Heart left ventricle (tissue), 16 donors: ENCODE measurements around the gene GNS. TPM values are rescaled to one million over a fixed set of nuclear protein-coding genes. Genes with fewer than 3 reads are reported as not detected.
"Not testable (repeated sequence)": the region's sequence is repeated elsewhere in the genome, so short reads cannot be mapped to it uniquely, and the experiment has no call there.

Experiments
- ATAC-seq, 4 donors: fragments of 200-7000 bp; cut with Tn5 transposase; one replicate each; pipeline ENCODE4 v1.9.1; 2020 to 2022; ENCODE audit warnings: moderate library complexity in 4 of 4, mild to moderate bottlenecking in 3 of 4, moderate number of reproducible peaks in 1 of 4
- DNase-seq, 5 donors: peaks; one replicate each; pipeline ENCODE4 v3.0.0-alpha.2; 2020
- H3K27ac ChIP-seq, 12 donors: fragments of 200-600 bp; sonication (generic) in 4 of 12; one replicate each; pipeline versions ENCODE4 v1.5.0 to v1.8.0; 2016 to 2022; ENCODE audit warnings: mild to moderate bottlenecking in 2 of 12
- H3K27me3 ChIP-seq, 9 donors: fragments of 200-600 bp; sonication (generic) in 2 of 9; one replicate each; pipeline versions ENCODE4 v1.5.1 to v1.8.0; 2016 to 2022; ENCODE audit warnings: mild to moderate bottlenecking in 3 of 9
- H3K36me3 ChIP-seq, 9 donors: fragments of 200-600 bp; sonication (generic) in 2 of 9; one replicate each; pipeline versions ENCODE4 v1.5.0 to v1.8.0; 2018 to 2022; ENCODE audit warnings: mild to moderate bottlenecking in 2 of 9
- H3K4me1 ChIP-seq, 12 donors: fragments of 200-600 bp; sonication (generic) in 4 of 12; one replicate each; pipeline versions ENCODE4 v1.5.0 to v1.8.0; 2016 to 2022; ENCODE audit warnings: mild to moderate bottlenecking in 3 of 12
- H3K4me3 ChIP-seq, 12 donors: fragments of 200-600 bp; sonication (generic) in 4 of 12; one replicate each; pipeline versions ENCODE4 v1.5.0 to v1.8.0; 2017 to 2022; ENCODE audit warnings: mild to moderate bottlenecking in 9 of 12, moderate library complexity in 4 of 12
- H3K9me3 ChIP-seq, 12 donors: fragments of 200-600 bp; sonication (generic) in 4 of 12; one replicate each; pipeline versions ENCODE4 v1.5.0 to v1.8.0; 2016 to 2022; ENCODE audit warnings: mild to moderate bottlenecking in 1 of 12
- CTCF ChIP-seq, 12 donors: fragments of 200-600 bp; sonication (generic) in 4 of 12; IDR thresholded peaks; one replicate each; pipeline versions ENCODE4 v1.5.0 to v1.8.0; 2018 to 2022; ENCODE audit warnings: antibody characterized with exemption in 12 of 12, mild to moderate bottlenecking in 5 of 12
- POLR2A ChIP-seq, 2 donors: fragments of 450-650 bp; IDR thresholded peaks; one replicate each; pipeline ENCODE4 v1.6.1; 2017; ENCODE audit warnings: antibody characterized with exemption in 2 of 2, mild to moderate bottlenecking in 2 of 2, moderate library complexity in 2 of 2
- WGBS, 4 donors: extraction: QIAGEN DNeasy Blood & Tissue Kit in 2 of 4; methylation state at CpG; one replicate each; pipeline versions ENCODE4 v1.1.5 to v1.1.7; 2013 to 2018; 5-methylcytosine and 5-hydroxymethylcytosine counted together
- intact Hi-C, 10 donors: fragments of 100-400 bp; cut with DNase I; formaldehyde crosslinking; loops; one replicate each; pipeline versions ENCODE4 v1.11.1 to v1.14.2; 2022
- polyA plus RNA-seq, 2 donors: library from polyadenylated mRNA; stranded (reverse); fragments of 200-250 nt; gene quantifications; one replicate each; pipeline ENCODE4 v1.2.3, GENCODE V29; 2013
- total RNA-seq, 9 donors: library from RNA; depleted of rRNA in 2 of 9; stranded (reverse); fragments of >200 nt in 2 of 9; fragmentation: NEBNext Ultra II Directional in 3 of 9; extraction: Animal tissue kit (Norgen Biotek cat#: 25700) in 3 of 9; gene quantifications; one replicate each; pipeline versions ENCODE4 v1.1.0 to v1.2.4, GENCODE V29; 2016 to 2023
- donor health status: ischemic (EF 13 %, LVEDD 7.1; RV severe dilation, severe dysfunction).
- donor health status: healthy with polysubstance abuse.
- donor health status: DM: no; HTN: yes; CAD: no.
- donor health status: DM: no; HTN: no; CAD: no.
- donor health status: ischemic (EF 25% LVEDD 6.9; RV normal size, moderate dysfunction).
- donor health status: ischemic (EF 25% LVEDD 5.7; RV mildly dilated, moderate dysfunction).
- donor health status: healthy.
- donor health status: DM: yes; HTN: yes; CAD: no.
- donor health status: ischemic (EF 35%, LVEDD 5.7; RV mildly dilated, moderate dysfunction).
- donor health status: nonischemic (EF 11% LVEDD 7.7; RV severe dilation, severe dysfunction).
- donor health status: DM: yes; HTN: yes; CAD: no.
- donor health status: PGD.
- donor health status: ischemic (EF 29% LVEDD 5.4; RV normal size, mild dysfunction).
- donor health status: nonischemic (EF 23%, LVEDD 6.1; RV moderate dilation, normal function).

GNS gene
- total and polyA plus RNA-seq, 11 donors = 22.0 to 246 (median 115) TPM

- ATAC-seq (peak in 3 of 4 donors; percentile 52 to 81 (median 80)), DNase-seq (peak; percentile 38 to 79 (median 41))
- H3K4me1 ChIP-seq = peaks cover 0 to 27% (median 10%) of the 10 kb centered on the region in 12 donors
- H3K36me3 ChIP-seq = no peaks in the 10 kb centered on the region
- peaks cover 0 to 28% (median 0%) of the 10 kb centered on the region in 9 donors for H3K27me3 ChIP-seq
- TF ChIP-seq POLR2A (IDR thresholded peaks at IDR 0.05) (no peak), CTCF (IDR thresholded peaks at IDR 0.05) (no peak)
- intact Hi-C loops = no loop called here
- peaks cover 0 to 11% (median 7%) of the 10 kb centered on the region in 12 donors for H3K9me3 ChIP-seq
- H3K27ac ChIP-seq = peak overlapping the region in 3 of 12 donors; percentile 21 to 31 (median 22)
- 1% methylated on average over 20 to 103 of the region's 103 CpGs for WGBS, 4 donors
- H3K4me3 ChIP-seq = peak overlapping the region; percentile 40 to 71 (median 62)
Observed at GRCh38 chr12:64780531-64781279, 21.5 kb upstream of the GNS start.

GRCh38 chr12:64780132-64780530 is 20.9 kb upstream of the GNS start:
- Histone ChIP-seq H3K36me3 (no peaks in the 10 kb centered on the region), H3K27ac (peak overlapping the region in 3 of 12 donors; percentile 21 to 31 (median 22)), H3K4me1 (peaks cover 0 to 27% (median 10%) of the 10 kb centered on the region in 12 donors), H3K27me3 (peaks cover 0 to 28% (median 0%) of the 10 kb centered on the region in 9 donors), H3K4me3 (peak overlapping the region; percentile 40 to 71 (median 62)), H3K9me3 (peaks cover 0 to 17% (median 10%) of the 10 kb centered on the region in 12 donors)
- TF ChIP-seq POLR2A (IDR thresholded peaks at IDR 0.05) (no peak), CTCF (IDR thresholded peaks at IDR 0.05) (no peak)
- DNase-seq (no peak), ATAC-seq (peak in 1 of 4 donors; percentile 25)
- intact Hi-C loops = no loop called here
- 15 to 22% (median 16%) methylated on average over 12 to 15 of the region's 15 CpGs for WGBS, 4 donors

GRCh38 chr12:64779354-64779974 is 20.3 kb upstream of the GNS start:
- H3K27ac ChIP-seq = no peak overlapping the region
- H3K4me1 ChIP-seq = peaks cover 0 to 27% (median 10%) of the 10 kb centered on the region in 12 donors
- 85 to 89% (median 86%) methylated on average over 10 of the region's 10 CpGs for WGBS, 4 donors
- H3K4me3 ChIP-seq = no peak overlapping the region
- intact Hi-C loops = no loop called here
- peaks cover 0 to 23% (median 17%) of the 10 kb centered on the region in 12 donors for H3K9me3 ChIP-seq
- no peak for DNase-seq
- ATAC-seq = no peak
- TF ChIP-seq POLR2A (IDR thresholded peaks at IDR 0.05) (no peak), CTCF (IDR thresholded peaks at IDR 0.05) (no peak)
- H3K36me3 ChIP-seq = no peaks in the 10 kb centered on the region
- H3K27me3 ChIP-seq = peaks cover 0 to 25% (median 0%) of the 10 kb centered on the region in 9 donors

- H3K4me1 ChIP-seq, H3K4me3 ChIP-seq, H3K27me3 ChIP-seq, H3K36me3 ChIP-seq, DNase-seq, intact Hi-C loops, ATAC-seq, H3K27ac ChIP-seq: not testable (repeated sequence)
- H3K9me3 ChIP-seq = peaks cover 0 to 28% (median 19%) of the 10 kb centered on the region in 12 donors
Observed at GRCh38 chr12:64775147-64775736, 16.0 kb upstream of the GNS start.
